Measurements from ENCODE around the gene BTBD7.
"Not testable (repeated sequence)": the region's sequence is repeated elsewhere in the genome, so short reads cannot be mapped to it uniquely, and the experiment has no call there.

The BTBD7 gene

DNA sequence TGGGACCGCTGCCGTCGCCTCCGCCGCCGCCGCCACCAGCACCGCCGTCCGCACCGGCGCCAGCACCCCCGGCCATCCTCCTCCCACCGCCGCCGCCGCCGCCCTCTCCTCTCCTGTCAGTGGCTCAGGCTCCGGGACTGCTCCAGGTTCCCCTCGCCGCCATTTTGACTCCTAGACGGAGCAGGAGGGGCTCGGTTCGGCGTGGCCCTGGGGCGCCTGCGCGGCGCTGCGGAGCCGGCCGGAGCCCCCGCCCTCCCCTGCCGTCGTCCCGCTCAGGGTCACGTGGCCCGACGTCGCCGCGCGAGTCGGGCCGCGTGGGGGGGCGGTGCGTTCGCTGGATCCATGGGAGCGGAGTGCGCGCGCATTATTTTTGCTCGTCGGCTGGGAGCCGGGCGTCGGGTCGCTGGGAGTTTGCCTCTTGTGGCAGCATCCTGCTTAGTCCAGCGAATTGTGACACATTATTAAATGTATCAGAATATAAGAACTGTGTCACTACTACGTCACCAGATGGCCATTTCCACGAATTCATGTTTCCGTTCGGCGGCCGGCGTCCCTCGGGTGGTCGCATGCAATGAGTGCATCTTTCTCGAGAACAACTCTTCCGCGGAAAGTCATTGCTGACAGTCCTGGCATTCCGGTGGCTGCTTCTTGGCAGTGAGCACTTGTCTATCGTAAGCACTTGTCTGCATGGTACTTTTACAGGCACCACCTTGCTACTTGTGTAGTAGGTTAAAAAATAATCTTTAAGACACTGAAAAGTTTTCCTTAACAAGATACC lies at the start of gene BTBD7:
Gene BTBD7 (minus strand): TSS at position 184 of the 778 bp plus-strand sequence. CDS start 36,985 bp downstream, outside the sequence.
- peak; percentile 94 for DNase-seq (ENCODE audit: low read depth)

GRCh38 chr14:93381644-93382043 lies 48.8 kb upstream of the BTBD7 start:
- no peak for DNase-seq (ENCODE audit: low read depth)

GRCh38 chr14:93379831-93380230 lies 47.0 kb upstream of the BTBD7 start:
- DNase-seq (ENCODE audit: low read depth): no peak

DNA sequence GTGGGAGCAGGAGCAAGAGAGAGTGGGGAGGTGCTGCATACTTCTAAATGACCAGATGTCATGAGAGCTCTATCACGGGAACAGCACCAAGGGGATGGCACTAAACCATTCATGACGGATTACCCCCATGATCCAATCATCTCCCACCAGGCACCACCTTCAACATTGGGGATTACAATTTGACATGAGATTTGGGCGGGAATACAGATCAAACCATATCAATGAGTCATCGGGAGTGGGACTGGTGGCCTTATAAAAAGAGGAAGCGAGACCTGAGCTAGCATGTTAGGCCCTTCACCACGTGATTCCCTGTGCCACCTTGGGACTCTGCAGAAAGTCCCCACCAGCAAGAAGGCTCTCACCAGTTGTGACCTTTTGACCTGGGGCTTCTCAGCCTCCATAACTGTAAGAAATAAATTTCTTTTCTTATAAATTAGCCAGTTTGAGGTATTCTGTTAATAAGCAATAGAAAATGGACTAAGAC lies 42.9 kb upstream of the BTBD7 start:
- no peak for DNase-seq (ENCODE audit: low read depth)

DNA sequence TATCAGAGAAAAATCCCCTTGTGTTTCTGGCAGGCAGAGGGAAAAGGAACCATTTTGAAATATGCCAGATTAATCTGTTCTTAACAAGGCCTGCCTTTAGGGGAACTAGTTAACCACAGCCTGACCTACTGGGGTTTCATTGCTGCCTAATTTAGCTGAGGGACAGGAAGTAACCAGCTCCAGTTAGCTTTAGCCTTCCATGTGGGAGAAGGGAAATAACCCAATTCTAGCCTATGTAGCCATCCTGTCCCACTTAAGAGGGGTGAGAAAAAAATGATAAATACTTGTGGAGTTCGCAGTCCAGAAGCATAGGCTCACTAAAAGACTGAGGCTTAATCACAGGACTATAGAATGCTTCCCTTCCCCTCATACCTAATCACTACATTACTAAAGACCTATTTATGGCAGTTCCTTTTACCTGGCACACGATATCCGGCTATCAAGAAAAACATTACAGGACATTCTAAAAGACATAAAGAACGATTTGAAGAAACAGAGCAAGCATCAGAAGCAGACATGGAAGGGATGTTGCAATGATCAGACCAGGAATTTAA lies 37.0 kb upstream of the BTBD7 start:
- DNase-seq (ENCODE audit: low read depth): no peak

DNA sequence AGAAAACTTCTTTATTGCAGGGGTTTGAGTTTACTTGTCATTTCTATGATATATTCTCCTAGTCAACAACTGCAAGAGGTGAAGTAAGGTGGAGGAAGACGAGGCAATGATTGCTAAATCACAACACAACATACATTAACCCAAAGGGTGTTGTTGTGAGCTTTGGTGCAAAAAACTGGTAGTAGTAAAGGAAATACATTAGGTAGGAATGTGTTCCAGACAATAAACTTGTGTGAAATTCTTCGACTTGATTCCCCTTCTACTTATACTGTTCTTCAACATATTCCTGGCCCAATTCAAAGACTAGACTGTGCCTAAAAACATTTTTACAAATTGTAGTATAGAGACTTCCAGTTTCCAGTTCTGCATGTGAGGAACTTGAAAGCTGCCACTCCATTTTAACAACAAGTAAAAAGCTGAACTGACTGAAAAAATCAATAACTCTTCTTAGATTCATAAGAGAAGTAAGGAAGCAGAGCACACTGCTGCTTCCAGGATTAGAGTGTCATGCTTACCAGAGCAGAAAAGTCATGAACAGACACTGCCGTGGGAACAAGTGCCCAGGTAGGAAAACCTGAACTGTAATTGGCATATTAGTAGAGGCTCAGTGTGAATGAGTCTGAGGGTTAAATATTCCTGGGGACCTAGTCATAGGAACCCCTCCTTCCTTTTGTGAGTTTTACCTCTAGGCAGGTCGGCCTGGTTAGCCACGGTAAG lies 36.3 kb upstream of the BTBD7 start:
- no peak for DNase-seq (ENCODE audit: low read depth)

GRCh38 chr14:93354873-93355272 lies 22.0 kb upstream of the BTBD7 start:
- DNase-seq (ENCODE audit: low read depth): not testable (repeated sequence)

DNA sequence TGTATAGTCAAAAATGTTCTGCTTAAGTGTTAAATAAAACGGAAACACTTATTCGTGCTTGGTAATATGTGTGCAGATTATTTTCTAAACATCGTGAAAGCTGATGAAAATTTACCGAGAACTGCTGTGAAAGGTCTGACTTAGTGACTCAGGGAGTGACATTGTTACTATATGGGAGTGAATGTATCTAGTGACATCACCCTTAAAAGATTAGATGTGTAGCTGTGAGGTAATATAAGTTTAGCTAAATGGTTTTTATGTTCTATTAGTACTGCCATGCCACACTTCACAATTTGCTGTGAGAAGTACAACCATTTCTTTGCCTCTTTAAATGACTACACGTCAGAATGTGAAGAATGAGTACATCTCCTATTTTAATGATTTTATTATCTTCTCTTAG lies 15.5 kb upstream of the BTBD7 start:
- DNase-seq (ENCODE audit: low read depth): no peak

- DNase-seq (ENCODE audit: low read depth): no peak
Observed at GRCh38 chr14:93347850-93348249, 15.0 kb upstream of the BTBD7 start.

DNA sequence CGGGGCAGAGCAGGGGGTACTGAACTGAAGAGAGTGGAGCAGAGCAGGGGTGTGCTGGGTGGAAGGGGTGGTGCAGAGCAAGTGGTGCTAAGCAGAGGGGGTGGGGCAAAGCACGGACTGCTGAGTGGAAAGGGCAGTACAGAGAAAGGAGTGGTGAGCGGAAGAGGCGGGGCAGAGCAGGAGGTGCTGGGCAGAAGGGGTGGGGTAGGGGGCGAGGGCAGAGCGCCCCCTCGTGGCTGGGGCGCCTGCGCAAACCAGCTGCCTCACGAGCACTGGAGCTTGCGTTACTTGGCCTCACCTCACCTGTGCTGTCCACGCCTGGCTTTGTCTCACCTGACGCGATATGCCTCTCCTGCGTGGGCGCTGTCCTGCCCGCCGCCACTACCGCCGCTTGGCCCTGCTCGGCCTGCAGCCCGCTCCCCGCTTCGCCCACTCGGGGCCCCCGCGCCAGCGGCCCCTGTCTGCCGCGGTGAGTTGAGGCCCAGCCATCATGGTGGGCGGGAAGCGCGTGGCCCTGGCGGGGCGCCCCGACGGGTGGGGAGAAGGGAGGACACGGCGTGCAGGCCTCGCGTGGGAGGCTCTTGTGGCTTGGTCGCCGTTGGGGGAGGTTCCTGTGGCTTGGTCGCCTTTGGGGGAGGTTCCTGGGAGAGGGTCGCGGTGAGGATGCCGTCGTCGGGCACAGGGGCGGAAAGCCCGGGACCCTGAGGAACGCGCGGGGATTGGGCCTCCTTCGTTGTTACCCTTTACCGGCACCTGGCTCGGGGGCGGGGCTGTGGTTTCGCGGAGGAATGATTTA lies 14.3 kb upstream of the BTBD7 start, which contains the start of gene COX8C:
Gene COX8C (plus strand): TSS at position 257 of the 796 bp plus-strand sequence. CDS start 87 bp downstream, at position 344.
- no peak for DNase-seq (ENCODE audit: low read depth)

- no peak for DNase-seq (ENCODE audit: low read depth)
Observed at GRCh38 chr14:93343797-93344196, 11.0 kb upstream of the BTBD7 start.

DNA sequence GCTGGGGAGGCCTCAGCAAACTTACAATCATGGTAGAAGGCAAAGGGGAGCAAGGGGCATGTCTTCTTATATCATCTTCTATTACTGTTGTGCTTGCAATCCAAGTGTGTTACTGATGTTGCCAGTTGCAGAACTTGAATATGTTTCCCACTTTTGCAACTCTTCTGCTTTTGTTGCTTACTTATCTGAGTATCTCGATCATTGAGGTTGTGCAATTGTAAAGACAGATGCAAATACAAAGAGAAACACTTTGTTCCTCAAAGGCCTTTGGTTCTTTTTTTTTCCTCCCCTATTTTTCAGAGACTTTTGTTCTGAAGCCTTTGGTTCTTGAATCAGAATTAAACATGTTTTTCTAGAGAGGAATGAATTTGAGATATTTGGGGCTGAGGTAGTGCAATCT lies 10.4 kb upstream of the BTBD7 start:
- DNase-seq (ENCODE audit: low read depth): no peak

DNA sequence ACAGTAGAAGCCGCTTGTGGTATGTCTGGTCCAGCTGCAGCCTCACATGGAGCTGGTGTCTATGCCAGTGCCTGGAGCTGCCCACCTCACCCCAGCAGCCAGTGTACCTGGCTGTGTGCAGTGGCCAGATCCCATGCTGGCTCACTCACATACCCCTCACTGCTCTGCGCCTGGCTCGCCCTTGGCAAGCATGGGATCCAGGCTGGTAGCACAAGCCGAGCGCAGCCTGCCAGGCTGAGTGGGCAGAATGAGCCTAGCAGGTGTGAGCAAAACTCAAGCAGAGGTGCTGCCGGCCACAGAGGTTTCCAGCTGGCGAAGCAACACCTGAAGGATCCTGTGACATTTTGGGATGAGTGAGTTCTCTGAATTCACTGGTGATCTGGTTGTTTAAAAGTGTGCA lies 5.0 kb upstream of the BTBD7 start:
- DNase-seq (ENCODE audit: low read depth): no peak

DNA sequence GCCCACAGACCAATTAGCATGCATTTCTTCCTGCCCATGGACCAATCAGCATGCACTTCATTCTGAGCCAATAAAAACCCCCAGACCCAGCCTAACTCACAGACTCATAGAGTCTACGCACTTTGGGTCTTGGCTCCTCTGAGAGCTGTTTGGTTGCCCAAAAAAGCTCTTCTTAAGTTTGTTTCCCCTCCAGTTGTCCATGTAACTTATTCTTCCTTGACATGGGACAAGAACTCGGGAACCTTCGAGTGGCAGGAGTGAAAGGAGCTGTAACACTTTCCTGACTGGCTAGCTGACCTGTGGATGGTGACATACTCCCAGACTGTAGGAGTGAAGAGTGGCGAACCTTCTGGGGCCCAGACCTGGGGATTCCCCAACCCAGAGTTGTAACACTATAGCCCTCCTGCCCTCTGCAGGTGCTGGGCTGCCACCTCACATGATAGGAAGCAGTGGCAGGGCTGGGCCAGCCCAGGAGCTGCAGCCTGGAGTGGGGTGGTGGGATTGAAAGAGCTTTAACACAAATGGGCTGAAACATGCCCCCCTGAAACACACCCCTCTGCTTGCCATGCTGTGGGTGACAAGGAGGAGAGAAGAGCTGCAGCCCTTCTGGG lies 4.4 kb upstream of the BTBD7 start:
- DNase-seq (ENCODE audit: low read depth): no peak

DNA sequence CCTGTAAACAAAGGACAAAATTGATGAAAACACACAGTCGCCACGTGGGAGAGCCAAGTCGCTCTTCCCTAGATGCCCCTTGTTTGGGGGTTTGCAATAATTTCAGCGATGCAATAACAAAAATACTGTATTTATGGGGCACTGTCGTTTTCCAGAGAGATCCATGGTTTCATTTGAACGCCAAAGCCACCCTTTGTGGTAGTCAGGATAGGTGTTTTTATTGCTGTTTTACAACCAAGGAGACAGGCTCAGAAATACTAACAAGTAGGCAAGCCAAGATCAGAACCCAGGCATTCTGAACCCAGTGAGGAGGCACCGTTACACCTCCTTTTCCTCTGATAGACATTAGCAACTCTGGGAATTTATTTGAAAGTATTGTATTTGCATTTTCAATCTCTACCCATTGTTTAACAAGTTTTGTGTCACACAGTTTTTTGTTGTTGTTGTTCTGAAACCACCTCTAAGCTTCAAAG lies 831 bp upstream of the BTBD7 start:
- DNase-seq (ENCODE audit: low read depth): no peak

DNA sequence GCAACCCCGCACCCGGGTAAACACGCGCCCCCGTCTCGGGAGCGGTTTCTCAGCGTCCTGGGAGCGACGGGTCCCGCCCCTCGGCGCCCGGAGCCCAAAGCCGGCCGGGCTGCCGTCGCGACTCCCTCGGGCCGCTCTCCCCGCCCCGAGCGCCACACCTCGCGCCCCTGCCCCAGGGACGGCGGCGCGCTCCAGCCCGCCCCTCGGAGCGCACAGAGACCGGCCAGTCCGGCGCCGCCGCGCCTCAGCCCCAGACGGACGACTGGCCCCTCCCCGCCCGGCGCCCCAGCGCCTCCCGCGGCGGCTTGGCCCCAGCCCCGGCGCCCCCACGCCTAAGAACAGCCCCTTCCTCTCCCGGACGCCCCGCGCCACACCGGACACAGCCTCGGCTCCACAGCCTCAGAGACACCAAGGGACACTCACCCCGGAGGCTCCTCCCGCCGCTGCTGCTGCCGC lies 411 bp downstream of the BTBD7 start:
- DNase-seq (ENCODE audit: low read depth): peak; percentile 41

- DNase-seq (ENCODE audit: low read depth): no peak
Observed at GRCh38 chr14:93331728-93332396, 974 bp downstream of the BTBD7 start.

DNA sequence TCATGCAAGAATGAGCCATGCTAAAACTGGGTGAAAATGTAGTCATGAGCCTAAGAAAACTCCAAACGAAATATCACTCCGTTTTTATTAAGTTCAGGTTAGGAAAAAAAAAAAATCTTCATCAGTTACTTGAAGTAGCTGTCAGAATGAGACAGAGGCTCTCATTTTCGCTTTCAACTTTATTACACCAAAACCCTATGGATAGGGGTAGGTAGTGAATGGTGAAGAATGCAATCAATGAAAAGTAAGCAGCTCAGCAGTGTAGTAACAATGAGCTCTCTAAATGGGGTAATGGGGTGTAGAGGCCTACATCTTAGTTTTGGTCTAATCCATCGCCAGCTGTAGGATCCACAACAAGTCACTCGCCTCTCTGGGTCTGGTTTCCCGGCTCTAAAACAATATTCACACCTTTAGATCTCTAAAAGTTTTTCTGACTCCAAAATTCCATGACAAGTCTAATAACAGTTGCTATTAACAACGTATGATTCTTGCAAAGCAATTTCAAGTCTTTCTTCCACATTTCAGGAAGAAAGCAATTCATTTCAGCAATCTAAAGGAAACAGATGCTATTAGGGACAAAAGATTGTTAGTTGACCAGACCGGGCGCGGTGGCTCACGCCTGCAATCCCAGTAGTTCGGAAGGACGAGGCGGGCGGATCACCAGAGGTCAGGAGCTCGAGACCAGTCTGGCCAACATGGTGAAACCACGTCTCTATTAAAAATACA lies 1.7 kb downstream of the BTBD7 start:
- no peak for DNase-seq (ENCODE audit: low read depth)

GRCh38 chr14:93330609-93331000 lies 2.2 kb downstream of the BTBD7 start:
- no peak for DNase-seq (ENCODE audit: low read depth)

DNA sequence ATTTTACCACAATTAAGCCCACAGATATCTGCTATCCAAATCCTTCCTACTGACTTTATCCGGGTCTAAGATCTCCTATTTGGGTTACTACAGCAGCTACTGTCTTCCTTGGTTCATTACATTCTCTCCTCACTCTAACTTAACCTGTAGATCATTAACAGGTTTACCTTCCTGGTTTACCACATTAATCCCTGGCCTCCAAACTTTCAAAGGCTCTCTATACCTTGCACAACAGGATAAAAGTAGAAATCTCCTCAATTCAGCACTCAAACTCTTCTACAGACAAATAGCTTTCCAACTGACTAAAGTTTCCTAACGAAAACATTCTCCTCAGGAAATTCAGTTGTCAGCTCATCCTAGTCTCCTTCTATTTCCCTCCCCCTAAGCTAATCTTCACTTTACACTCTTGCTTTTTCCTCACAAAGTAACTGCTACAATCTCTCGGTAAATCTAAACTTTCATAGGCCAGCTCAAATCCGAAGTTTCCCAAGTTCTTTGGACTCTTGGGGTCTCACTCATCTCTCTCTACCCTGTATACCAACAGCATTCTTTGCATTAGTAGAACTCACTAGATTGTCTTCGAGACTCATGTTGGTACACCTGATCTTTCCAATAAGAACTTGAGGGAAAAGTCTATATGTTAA lies 2.7 kb downstream of the BTBD7 start:
- no peak for DNase-seq (ENCODE audit: low read depth)

Data from fibroblast of gingiva (primary cell).